Measurements from ENCODE around the gene OSGIN1.

DNA sequence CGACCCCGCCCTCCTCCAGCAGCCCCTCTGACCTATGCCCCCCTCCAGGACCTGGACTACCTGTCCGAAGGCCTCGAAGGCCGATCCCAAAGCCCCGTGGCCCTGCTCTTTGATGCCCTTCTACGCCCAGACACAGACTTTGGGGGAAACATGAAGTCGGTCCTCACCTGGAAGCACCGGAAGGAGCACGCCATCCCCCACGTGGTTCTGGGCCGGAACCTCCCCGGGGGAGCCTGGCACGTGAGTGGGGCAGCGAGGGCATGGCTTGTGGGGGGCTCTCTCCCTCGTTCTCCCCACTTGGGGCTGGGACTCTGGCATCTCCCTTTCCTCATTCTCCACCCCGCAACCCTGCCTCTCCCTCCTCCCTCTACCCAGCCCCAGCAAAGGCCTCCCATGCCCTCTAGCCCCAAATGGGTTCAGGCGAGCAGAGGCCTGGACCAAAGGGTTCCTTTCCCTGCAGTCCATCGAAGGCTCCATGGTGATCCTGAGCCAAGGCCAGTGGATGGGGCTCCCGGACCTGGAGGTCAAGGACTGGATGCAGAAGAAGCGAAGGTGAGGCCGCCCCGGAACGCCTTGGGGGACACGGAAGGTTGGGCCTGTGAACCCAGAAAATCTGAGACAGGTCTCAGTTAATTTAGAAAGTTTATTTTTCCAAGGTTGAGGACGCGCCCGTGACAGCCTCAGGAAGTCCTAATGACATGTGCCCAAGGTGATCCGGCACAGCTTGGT lies 7.6 kb downstream of the OSGIN1 start:
- TF ChIP-seq POLR2A (IDR thresholded peaks at IDR 0.05): no peak
- no peak for TF ChIP-seq CTCF (IDR thresholded peaks at IDR 0.05)
- TF ChIP-seq EP300 (IDR thresholded peaks at IDR 0.05): no peak

All from stomach (tissue), 4 donors.